Ovary (tissue), 3 donors: Measurements from ENCODE around the gene KLHL2.
"Not testable (repeated sequence)": the region's sequence is repeated elsewhere in the genome, so short reads cannot be mapped to it uniquely, and the experiment has no call there.

Experiments used
- CTCF ChIP-seq, 3 donors: fragments of 450-650 bp in 2 of 3; fragments of 200-600 bp in 1 of 3; IDR thresholded peaks; one replicate each; pipeline versions ENCODE4 v1.5.1 to v1.8.0; 2016 to 2022; ENCODE audit warnings: antibody characterized with exemption in 3 of 3, mild to moderate bottlenecking in 1 of 3
- POLR2A ChIP-seq: fragments of 450-650 bp; IDR thresholded peaks from one replicate; pipeline ENCODE4 v1.6.1; 2017; ENCODE audit warnings: antibody characterized with exemption, mild to moderate bottlenecking, moderate library complexity
- donor health status: DM: no; HTN: no; CAD: no.

- not testable (repeated sequence) for TF ChIP-seq CTCF (IDR thresholded peaks at IDR 0.05); POLR2A
Observed at GRCh38 chr4:165255439-165255838, 48.1 kb downstream of the KLHL2 start.
